Left lung (tissue), 10 donors: ENCODE data around the gene SFXN4. TPM values are rescaled to one million over a fixed set of nuclear protein-coding genes. Genes with fewer than 3 reads are reported as not detected.

Experiments used
- ATAC-seq: fragments of 200-7000 bp; cut with Tn5 transposase; one replicate; pipeline ENCODE4 v1.9.1; 2020; ENCODE audit warnings: moderate library complexity
- DNase-seq, 4 donors: peaks; one replicate each; pipeline ENCODE4 v3.0.0-alpha.2; 2013 to 2020
- H3K27ac ChIP-seq, 2 donors: fragments of 200-600 bp; sonication (generic) in 1 of 2; one replicate each; pipeline versions ENCODE4 v1.5.0 to v1.8.0; 2020 to 2021
- H3K27me3 ChIP-seq, 2 donors: fragments of 200-600 bp; sonication (generic) in 1 of 2; one replicate each; pipeline versions ENCODE4 v1.5.0 to v1.8.0; 2020 to 2021
- H3K36me3 ChIP-seq, 2 donors: fragments of 200-600 bp; sonication (generic) in 1 of 2; one replicate each; pipeline versions ENCODE4 v1.5.0 to v1.8.0; 2020 to 2021
- H3K4me1 ChIP-seq, 2 donors: fragments of 200-600 bp; one replicate each; pipeline ENCODE4 v1.8.0; 2021
- H3K4me3 ChIP-seq, 2 donors: fragments of 200-600 bp; sonication (generic) in 1 of 2; one replicate each; pipeline versions ENCODE4 v1.5.0 to v1.8.0; 2020 to 2021; ENCODE audit warnings: mild to moderate bottlenecking in 1 of 2
- H3K9me3 ChIP-seq, 2 donors: fragments of 200-600 bp; sonication (generic) in 1 of 2; one replicate each; pipeline versions ENCODE4 v1.5.0 to v1.8.0; 2020 to 2021
- CTCF ChIP-seq, 2 donors: fragments of 200-600 bp; sonication (generic) in 1 of 2; IDR thresholded peaks; one replicate each; pipeline versions ENCODE4 v1.5.0 to v1.8.0; 2021; ENCODE audit warnings: antibody characterized with exemption in 2 of 2
- intact Hi-C, 2 donors: fragments of 100-400 bp; cut with DNase I; formaldehyde crosslinking; loops; one replicate each; pipeline versions ENCODE4 v1.11.2 to v1.14.2; 2022
- polyA plus RNA-seq, 6 donors: library from polyadenylated mRNA; unstranded; fragments of 120-200 nt; gene quantifications; one replicate each; pipeline ENCODE4 v1.2.1, GENCODE V29; 2013; ENCODE audit not compliant: insufficient read length in 6 of 6
- total RNA-seq, 2 donors: library from RNA; stranded (reverse); fragmentation: NEBNext Ultra II Directional; extraction: Animal tissue kit (Norgen Biotek cat#: 25700); gene quantifications; one replicate each; pipeline ENCODE4 v1.2.1, GENCODE V29; 2021
- donor health status: DM: no; HTN: yes; CAD: no.
- donor health status: DM: no; HTN: no; CAD: no.

The SFXN4 gene
- total and polyA plus RNA-seq, 8 donors, result 13.2 to 34.2 (median 24.1) TPM

- H3K9me3 ChIP-seq, result no peaks in the 10 kb centered on the region
- DNase-seq, result peak in 2 of 4 donors; percentile 38 to 65
Observed at GRCh38 chr10:119135513-119135881, 30.0 kb downstream of the SFXN4 start.

GRCh38 chr10:119133949-119134348 lies 31.6 kb downstream of the SFXN4 start:
- no peak for ATAC-seq
- Histone ChIP-seq H3K27ac (peak overlapping the region in 1 of 2 donors; percentile 90), H3K4me3 (no peak overlapping the region), H3K27me3 (no peaks in the 10 kb centered on the region), H3K4me1 (peaks cover 15 to 72% of the 10 kb centered on the region in 2 donors), H3K36me3 (peaks cover 0 to 22% of the 10 kb centered on the region in 2 donors), H3K9me3 (no peaks in the 10 kb centered on the region)
- DNase-seq, result no peak
- no peak for TF ChIP-seq CTCF (IDR thresholded peaks at IDR 0.05)
- intact Hi-C loops, result no loop called here

More at GRCh38 chr10:119135513-119135881, 30.0 kb downstream of the SFXN4 start:
- Histone ChIP-seq H3K4me3 (no peak overlapping the region), H3K27me3 (no peaks in the 10 kb centered on the region), H3K36me3 (peaks cover 0 to 21% of the 10 kb centered on the region in 2 donors), H3K27ac (peak overlapping the region in 1 of 2 donors; percentile 90), H3K4me1 (peaks cover 10 to 61% of the 10 kb centered on the region in 2 donors)
- TF ChIP-seq CTCF (IDR thresholded peaks at IDR 0.05), result no peak
- intact Hi-C loops, result no loop called here
- peak; percentile 8 for ATAC-seq

- Histone ChIP-seq H3K4me1 (peaks cover 15 to 72% of the 10 kb centered on the region in 2 donors), H3K27me3 (no peaks in the 10 kb centered on the region), H3K4me3 (no peak overlapping the region), H3K9me3 (no peaks in the 10 kb centered on the region), H3K27ac (peak overlapping the region; percentile 63 to 90), H3K36me3 (peaks cover 0 to 32% of the 10 kb centered on the region in 2 donors)
- ATAC-seq, result no peak
- no peak for DNase-seq
- no peak for TF ChIP-seq CTCF (IDR thresholded peaks at IDR 0.05)
- intact Hi-C loops, result no loop called here
Observed at GRCh38 chr10:119132521-119133345, 32.8 kb downstream of the SFXN4 start.

GRCh38 chr10:119131512-119132240 lies 33.8 kb downstream of the SFXN4 start:
- Histone ChIP-seq H3K36me3 (peaks cover 0 to 40% of the 10 kb centered on the region in 2 donors), H3K9me3 (no peaks in the 10 kb centered on the region), H3K4me3 (peak overlapping the region; percentile 7 to 24), H3K27ac (peak overlapping the region; percentile 63 to 90), H3K27me3 (no peaks in the 10 kb centered on the region), H3K4me1 (peaks cover 15 to 72% of the 10 kb centered on the region in 2 donors)
- DNase-seq (peak in 2 of 4 donors; percentile 25 to 46), ATAC-seq (peak; percentile 74)
- TF ChIP-seq CTCF (IDR thresholded peaks at IDR 0.05), result no peak
- intact Hi-C loops, result no loop called here

- intact Hi-C loops, result no loop called here
- DNase-seq (no peak), ATAC-seq (no peak)
- Histone ChIP-seq H3K9me3 (no peaks in the 10 kb centered on the region), H3K27ac (peak overlapping the region in 1 of 2 donors; percentile 90), H3K27me3 (no peaks in the 10 kb centered on the region), H3K4me3 (no peak overlapping the region), H3K36me3 (peaks cover 0 to 60% of the 10 kb centered on the region in 2 donors), H3K4me1 (peaks cover 15 to 55% of the 10 kb centered on the region in 2 donors)
- no peak for TF ChIP-seq CTCF (IDR thresholded peaks at IDR 0.05)
Observed at GRCh38 chr10:119129721-119130120, 35.8 kb downstream of the SFXN4 start.
